Keratinocyte (primary cell): Measurements from ENCODE around the gene HMG20A. TPM values are rescaled to one million over a fixed set of nuclear protein-coding genes. Genes with fewer than 3 reads are reported as not detected.

Experiments
- DNase-seq: peaks from one replicate; pipeline ENCODE4 v3.0.0-alpha.2; 2011; ENCODE audit warnings: low read depth, missing footprints, low spot score
- FAIRE-seq: peaks from 2 replicates; lab custom pipeline; 2011; peaks lifted over from hg19 to GRCh38; lab: Jason Lieb, UNC
- H2AFZ ChIP-seq: 2 replicates; pipeline ENCODE4 v1.6.0; 2012; ENCODE audit warnings: low read length, control low read depth, inconsistent platforms; ENCODE audit not compliant: control insufficient read depth
- H3K27ac ChIP-seq: 2 replicates; pipeline ENCODE4 v1.5.1; 2011; ENCODE audit warnings: low read length; ENCODE audit not compliant: control insufficient read depth, insufficient read depth
- H3K27me3 ChIP-seq: 3 replicates; pipeline ENCODE4 v1.6.0; 2011; ENCODE audit warnings: low read length; ENCODE audit not compliant: control insufficient read depth, insufficient read depth; ENCODE audit errors: extremely low read depth
- H3K36me3 ChIP-seq, 2 experiments: 2 replicates in 1 of 2; 3 replicates in 1 of 2; pipeline ENCODE4 v1.5.1; 2011; ENCODE audit warnings: low read length in 2 of 2, mild to moderate bottlenecking in 1 of 2; ENCODE audit not compliant: control insufficient read depth in 2 of 2, insufficient read depth in 2 of 2; ENCODE audit errors: extremely low read depth in 1 of 2
- H3K4me1 ChIP-seq: 3 replicates; pipeline ENCODE4 v1.5.1; 2011; ENCODE audit warnings: low read length; ENCODE audit not compliant: control insufficient read depth, insufficient read depth; ENCODE audit errors: extremely low read depth
- H3K4me2 ChIP-seq: 3 replicates; pipeline ENCODE4 v1.6.0; 2011; ENCODE audit warnings: low read depth, low read length; ENCODE audit not compliant: control insufficient read depth, insufficient read depth; ENCODE audit errors: extremely low read depth
- H3K4me3 ChIP-seq, 3 experiments: fragments of 200-600 bp in 1 of 3; sonication (generic) in 1 of 3; 2 replicates in 2 of 3; 3 replicates in 1 of 3; pipeline ENCODE4 v1.5.1; 2011 to 2016; ENCODE audit warnings: low read length in 3 of 3, mild to moderate bottlenecking in 3 of 3, control low read depth in 2 of 3, inconsistent platforms in 1 of 3, low read depth in 1 of 3, mixed read lengths in 1 of 3, mixed run types in 1 of 3, moderate library complexity in 1 of 3; ENCODE audit not compliant: control insufficient read depth in 2 of 3, insufficient read depth in 2 of 3; ENCODE audit errors: extremely low read depth in 1 of 3
- H3K79me2 ChIP-seq: 2 replicates; pipeline ENCODE4 v1.6.0; 2012; ENCODE audit warnings: low read length; ENCODE audit not compliant: control insufficient read depth, insufficient read depth
- H3K9ac ChIP-seq: 3 replicates; pipeline ENCODE4 v1.6.0; 2011; ENCODE audit warnings: low read length; ENCODE audit not compliant: control insufficient read depth, insufficient read depth; ENCODE audit errors: extremely low read depth
- H3K9me1 ChIP-seq: 3 replicates; pipeline ENCODE4 v1.6.0; 2011; ENCODE audit warnings: low read length; ENCODE audit not compliant: control insufficient read depth, insufficient read depth; ENCODE audit errors: extremely low read depth
- H3K9me3 ChIP-seq: 2 replicates; pipeline ENCODE4 v1.5.1; 2012; ENCODE audit warnings: low read depth, low read length; ENCODE audit not compliant: control insufficient read depth
- H4K20me1 ChIP-seq: 3 replicates; pipeline ENCODE4 v1.6.0; 2011; ENCODE audit warnings: low read length; ENCODE audit not compliant: control insufficient read depth, insufficient read depth; ENCODE audit errors: extremely low read depth
- EZH2 ChIP-seq: IDR thresholded peaks from one replicate; pipeline ENCODE4 v1.6.1; 2012; ENCODE audit warnings: inconsistent platforms, mild to moderate bottlenecking, low read length, moderate library complexity
- dilution Hi-C: fragments of 300-500 bp; cut with MboI; formaldehyde crosslinking; loops from one replicate; pipeline ENCODE4 v1.7.0; 2020; ENCODE audit warnings: low sequenced_read_pairs; ENCODE audit not compliant: extremely low pct_ligation_motif_present
- polyA plus RNA-seq, 5 experiments: library from polyadenylated mRNA; depleted of rRNA in 3 of 5; stranded (reverse) in 3 of 5; stranded (forward) in 1 of 5; unstranded in 1 of 5; fragments of >200 nt; gene quantifications; 1 replicate in 1 of 5; 2 replicates in 3 of 5; 3 replicates in 1 of 5; pipeline versions ENCODE4 v1.2.1 to v1.2.3, GENCODE V29; 2011 to 2012; ENCODE audit warnings: missing spikeins in 2 of 5, low read depth in 1 of 5, low replicate concordance in 1 of 5
- TF ChIP-seq, protein P1 (sequence below), 3 experiments: IDR thresholded peaks in 1 of 3; conservative IDR thresholded peaks in 1 of 3; optimal IDR thresholded peaks in 1 of 3; 2 replicates in 2 of 3; 3 replicates in 1 of 3; pipeline versions ENCODE3 to v1.5.1; 2011; ENCODE audit warnings: low read length in 3 of 3, mild to moderate bottlenecking in 3 of 3, moderate library complexity in 2 of 3, control low read depth in 1 of 3, inconsistent platforms in 1 of 3; ENCODE audit not compliant: insufficient read depth in 2 of 3; ENCODE audit errors: extremely low read depth in 1 of 3

Gene HMG20A
- polyA plus RNA-seq, 1 donor (not counting 4 experiments of a cell fraction or from before 2014, with no cell fraction given): 44.6 TPM

DNA sequence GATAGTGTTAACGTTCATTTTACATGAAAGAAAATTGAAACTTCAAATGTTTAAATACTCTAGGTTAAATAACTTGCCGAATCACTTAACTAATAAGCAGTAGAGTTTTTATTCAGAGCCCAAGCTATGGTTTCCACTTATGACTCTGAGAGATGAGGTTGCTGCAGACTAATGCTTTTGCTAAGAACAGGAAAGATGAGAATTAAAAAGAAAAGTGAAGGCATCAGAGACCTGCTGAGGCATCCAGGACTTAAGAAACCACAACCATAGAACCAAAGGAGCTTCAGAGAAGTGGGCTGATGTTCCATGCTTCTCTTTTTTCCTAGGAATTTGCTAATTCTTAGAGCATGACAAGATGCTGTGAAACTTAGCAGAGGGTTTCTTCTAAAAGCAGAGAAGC, 9.5 kb downstream of the HMG20A start:
- Histone ChIP-seq H3K9me3 (no peaks in the 10 kb centered on the region), H3K4me3 (no peak overlapping the region), H3K9me1 (no peaks in the 10 kb centered on the region), H3K27me3 (no peaks in the 10 kb centered on the region), H3K27ac (no peak overlapping the region), H2AFZ (no peak overlapping the region), H3K4me2 (no peak overlapping the region), H3K4me1 (no peaks in the 10 kb centered on the region), H3K79me2 (peaks cover 35% of the 10 kb centered on the region), H3K9ac (no peak overlapping the region), H4K20me1 (no peaks in the 10 kb centered on the region), H3K36me3 (no peaks in the 10 kb centered on the region)
- FAIRE-seq (no peak), DNase-seq (no peak)
- no peak for TF ChIP-seq EZH2
- TF ChIP-seq, protein P1, sequence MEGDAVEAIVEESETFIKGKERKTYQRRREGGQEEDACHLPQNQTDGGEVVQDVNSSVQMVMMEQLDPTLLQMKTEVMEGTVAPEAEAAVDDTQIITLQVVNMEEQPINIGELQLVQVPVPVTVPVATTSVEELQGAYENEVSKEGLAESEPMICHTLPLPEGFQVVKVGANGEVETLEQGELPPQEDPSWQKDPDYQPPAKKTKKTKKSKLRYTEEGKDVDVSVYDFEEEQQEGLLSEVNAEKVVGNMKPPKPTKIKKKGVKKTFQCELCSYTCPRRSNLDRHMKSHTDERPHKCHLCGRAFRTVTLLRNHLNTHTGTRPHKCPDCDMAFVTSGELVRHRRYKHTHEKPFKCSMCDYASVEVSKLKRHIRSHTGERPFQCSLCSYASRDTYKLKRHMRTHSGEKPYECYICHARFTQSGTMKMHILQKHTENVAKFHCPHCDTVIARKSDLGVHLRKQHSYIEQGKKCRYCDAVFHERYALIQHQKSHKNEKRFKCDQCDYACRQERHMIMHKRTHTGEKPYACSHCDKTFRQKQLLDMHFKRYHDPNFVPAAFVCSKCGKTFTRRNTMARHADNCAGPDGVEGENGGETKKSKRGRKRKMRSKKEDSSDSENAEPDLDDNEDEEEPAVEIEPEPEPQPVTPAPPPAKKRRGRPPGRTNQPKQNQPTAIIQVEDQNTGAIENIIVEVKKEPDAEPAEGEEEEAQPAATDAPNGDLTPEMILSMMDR (optimal IDR thresholded peaks at IDR 0.05 in 1 of 3, IDR thresholded peaks at IDR 0.05 in 1 of 3, conservative IDR thresholded peaks at IDR 0.05 in 1 of 3; ENCODE audit: extremely low read depth in 1 of 3, insufficient read depth in 2 of 3, low read length in 3 of 3): no peak
- dilution Hi-C loops: no loop called here

DNA sequence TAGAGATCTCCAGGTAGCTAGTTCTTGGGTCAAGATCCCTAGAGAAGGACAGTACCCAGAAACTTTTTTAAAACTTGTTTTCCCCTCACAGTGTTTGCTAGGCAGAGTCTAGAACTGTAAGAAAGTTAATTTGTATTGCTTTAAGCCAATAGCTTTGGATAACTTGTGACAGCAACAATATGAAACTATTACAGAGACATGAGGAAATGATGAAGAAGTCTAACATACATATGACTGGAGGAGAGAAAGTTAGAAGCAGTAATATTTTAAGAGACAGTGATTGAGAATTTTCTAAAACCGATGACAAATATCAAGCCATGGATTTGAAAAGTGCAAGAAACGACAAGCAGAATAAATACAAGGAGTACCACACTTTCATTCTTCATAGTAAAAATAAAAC, 10.0 kb downstream of the HMG20A start:
- FAIRE-seq: no peak
- Histone ChIP-seq H3K9me1 (no peaks in the 10 kb centered on the region), H2AFZ (no peak overlapping the region), H4K20me1 (no peaks in the 10 kb centered on the region), H3K79me2 (peaks cover 34% of the 10 kb centered on the region), H3K9ac (no peak overlapping the region), H3K9me3 (no peaks in the 10 kb centered on the region), H3K27me3 (no peaks in the 10 kb centered on the region), H3K4me3 (no peak overlapping the region), H3K4me2 (no peak overlapping the region), H3K36me3 (no peaks in the 10 kb centered on the region), H3K27ac (no peak overlapping the region), H3K4me1 (no peaks in the 10 kb centered on the region)
- TF ChIP-seq, protein P1 (optimal IDR thresholded peaks at IDR 0.05 in 1 of 3, IDR thresholded peaks at IDR 0.05 in 1 of 3, conservative IDR thresholded peaks at IDR 0.05 in 1 of 3; ENCODE audit: extremely low read depth in 1 of 3, insufficient read depth in 2 of 3, low read length in 3 of 3): no peak
- TF ChIP-seq EZH2: no peak
- no peak for DNase-seq
- dilution Hi-C loops: no loop called here
